CD4-positive, alpha-beta memory T cell (primary cell): ENCODE data around the gene FANCC. TPM values are rescaled to one million over a fixed set of nuclear protein-coding genes. Genes with fewer than 3 reads are reported as not detected.
"Not testable (repeated sequence)": the region's sequence is repeated elsewhere in the genome, so short reads cannot be mapped to it uniquely, and the experiment has no call there.

Experiments
- CTCF ChIA-PET: fragments of 350-600 bp; sonication (Branson Sonifier 250); formaldehyde crosslinking; loops from one replicate; lab custom pipeline; 2021; ENCODE audit warnings: inconsistent platforms; ENCODE audit not compliant: partially characterized antibody; lab: Charles Lee
- POLR2A ChIA-PET: fragments of 350-600 bp; sonication (Branson Sonifier 250); formaldehyde crosslinking; loops from one replicate; lab custom pipeline; 2021; ENCODE audit not compliant: partially characterized antibody; lab: Charles Lee
- DNase-seq, 5 donors: peaks; one replicate each; pipeline versions ENCODE4 v3.0.0 to v3.0.0-alpha.2; 2020 to 2022; ENCODE audit warnings: mixed read lengths in 1 of 5
- H3K27ac ChIP-seq: one replicate; pipeline ENCODE4 v1.7.0; 2013; ENCODE audit warnings: low read depth, low read length
- H3K27me3 ChIP-seq: 2 replicates; pipeline ENCODE4 v1.7.0; 2013; ENCODE audit warnings: mild to moderate bottlenecking, low read length, moderate library complexity; ENCODE audit not compliant: insufficient read depth
- H3K36me3 ChIP-seq: 2 replicates; pipeline ENCODE4 v1.7.0; 2013; ENCODE audit warnings: mild to moderate bottlenecking, low read length, moderate library complexity; ENCODE audit not compliant: insufficient read depth
- H3K4me1 ChIP-seq: 2 replicates; pipeline ENCODE4 v1.7.0; 2013; ENCODE audit warnings: mild to moderate bottlenecking, low read length, moderate library complexity; ENCODE audit not compliant: insufficient read depth
- H3K4me3 ChIP-seq, 2 donors: one replicate each; pipeline ENCODE4 v1.7.0; 2013; ENCODE audit warnings: low read length in 2 of 2, mild to moderate bottlenecking in 1 of 2
- H3K9me3 ChIP-seq, 2 donors: one replicate each; pipeline ENCODE4 v1.7.0; 2013; ENCODE audit warnings: low read length in 2 of 2, control low read depth in 1 of 2; ENCODE audit not compliant: control insufficient read depth in 1 of 2
- H3K27ac Mint-ChIP-seq, 7 donors: one replicate each; pipeline ENCODE4 v1.8.0; 2020 to 2021; ENCODE audit warnings: mixed read lengths in 7 of 7, mild to moderate bottlenecking in 6 of 7, inconsistent platforms in 3 of 7, moderate library complexity in 3 of 7
- H3K27me3 Mint-ChIP-seq, 2 donors: one replicate each; pipeline ENCODE4 v1.8.0; 2020 to 2021; ENCODE audit warnings: mixed read lengths in 2 of 2
- H3K36me3 Mint-ChIP-seq, 2 donors: one replicate each; pipeline ENCODE4 v1.8.0; 2020 to 2021; ENCODE audit warnings: mixed read lengths in 2 of 2, inconsistent platforms in 1 of 2, mild to moderate bottlenecking in 1 of 2
- H3K4me1 Mint-ChIP-seq, 4 donors: one replicate each; pipeline ENCODE4 v1.8.0; 2020 to 2021; ENCODE audit warnings: mixed read lengths in 4 of 4, mild to moderate bottlenecking in 1 of 4
- H3K4me3 Mint-ChIP-seq, 8 donors: one replicate each; pipeline ENCODE4 v1.8.0; 2020 to 2021; ENCODE audit warnings: mixed read lengths in 8 of 8, mild to moderate bottlenecking in 7 of 8, moderate library complexity in 6 of 8, inconsistent platforms in 3 of 8
- H3K9me3 Mint-ChIP-seq, 8 donors: one replicate each; pipeline ENCODE4 v1.8.0; 2020 to 2021; ENCODE audit warnings: mixed read lengths in 8 of 8, mild to moderate bottlenecking in 5 of 8, inconsistent platforms in 3 of 8, moderate library complexity in 1 of 8
- intact Hi-C: fragments of 100-400 bp; cut with micrococcal nuclease; formaldehyde crosslinking; loops from one replicate; pipeline ENCODE4 v1.15.1; 2023
- polyA plus RNA-seq, 2 donors: library from polyadenylated mRNA; unstranded; fragments of 300-500 nt; fragmentation: Illumina TruSeq; gene quantifications; one replicate each; pipeline ENCODE4 v1.2.3, GENCODE V29; 2021
- total RNA-seq, 2 experiments: library from RNA; stranded (reverse); gene quantifications; one replicate each; pipeline ENCODE4 v1.2.3, GENCODE V29; 2021

The FANCC gene
- total and polyA plus RNA-seq, 4 experiments from 2014 or later, result 0.77 to 4.9 (median 3.6) TPM

GRCh38 chr9:95229230-95229915 lies 88.1 kb downstream of the FANCC start:
- Mint-ChIP-seq H3K4me3 (no peak overlapping the region), H3K36me3 (peaks cover 6 to 17% of the 10 kb centered on the region in 2 donors), H3K27me3 (no peaks in the 10 kb centered on the region), H3K9me3 (peaks cover 0 to 2% (median 0%) of the 10 kb centered on the region in 8 donors), H3K27ac (peak overlapping the region in 2 of 7 donors; percentile 10 to 71), H3K4me1 (peaks cover 0 to 2% (median 0%) of the 10 kb centered on the region in 4 donors)
- CTCF ChIA-PET, result no interaction called here
- POLR2A ChIA-PET, result no interaction called here
- intact Hi-C loops, result no loop called here
- Histone ChIP-seq H3K4me1 (no peaks in the 10 kb centered on the region), H3K9me3 (no peaks in the 10 kb centered on the region), H3K27ac (no peak overlapping the region), H3K36me3 (no peaks in the 10 kb centered on the region), H3K27me3 (no peaks in the 10 kb centered on the region), H3K4me3 (no peak overlapping the region)
- no peak for DNase-seq

- no peak overlapping the region for H3K4me3 Mint-ChIP-seq
- ChIA-PET CTCF (no interaction called here), POLR2A (no interaction called here)
- Histone ChIP-seq H3K4me3 (no peak overlapping the region), H3K27me3 (no peaks in the 10 kb centered on the region), H3K36me3 (no peaks in the 10 kb centered on the region), H3K4me1 (no peaks in the 10 kb centered on the region), H3K9me3 (no peaks in the 10 kb centered on the region), H3K27ac (no peak overlapping the region)
- peaks cover 0 to 2% (median 0%) of the 10 kb centered on the region in 8 donors for H3K9me3 Mint-ChIP-seq
- no peak for DNase-seq
- peaks cover 0 to 2% (median 0%) of the 10 kb centered on the region in 4 donors for H3K4me1 Mint-ChIP-seq
- peaks cover 4 to 13% of the 10 kb centered on the region in 2 donors for H3K36me3 Mint-ChIP-seq
- H3K27me3 Mint-ChIP-seq, result no peaks in the 10 kb centered on the region
- H3K27ac Mint-ChIP-seq, result no peak overlapping the region
- intact Hi-C loops, result no loop called here
Observed at GRCh38 chr9:95226921-95227320, 90.6 kb downstream of the FANCC start.

DNA sequence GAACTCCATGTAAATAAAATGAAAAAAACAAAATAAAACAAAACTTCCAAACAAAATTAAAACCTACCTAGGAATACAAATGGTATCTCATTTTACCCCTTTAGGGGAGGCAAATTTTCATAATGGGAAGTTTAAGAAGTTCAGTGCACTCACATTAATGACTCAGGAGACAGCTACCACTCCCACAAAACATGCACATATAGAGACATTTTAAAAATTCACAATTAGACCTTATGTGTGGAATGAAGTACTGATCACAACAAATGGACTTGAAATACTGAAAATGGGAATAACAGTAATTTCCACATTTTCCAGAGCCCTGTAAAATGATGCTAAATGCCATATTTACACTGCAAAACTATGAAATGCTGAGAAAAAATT lies 91.8 kb downstream of the FANCC start:
- H3K36me3 Mint-ChIP-seq, result peaks cover 4 to 9% of the 10 kb centered on the region in 2 donors
- H3K4me3 ChIP-seq, result no peak overlapping the region
- H3K9me3 ChIP-seq, result no peaks in the 10 kb centered on the region
- intact Hi-C loops, result no loop called here
- CTCF ChIA-PET, result no interaction called here
- H3K4me1 ChIP-seq, result no peaks in the 10 kb centered on the region
- no peaks in the 10 kb centered on the region for H3K27me3 ChIP-seq
- H3K27ac ChIP-seq, result no peak overlapping the region
- H3K27ac Mint-ChIP-seq, result no peak overlapping the region
- H3K36me3 ChIP-seq, result no peaks in the 10 kb centered on the region
- H3K4me3 Mint-ChIP-seq, result no peak overlapping the region
- H3K4me1 Mint-ChIP-seq, result peaks cover 0 to 2% (median 0%) of the 10 kb centered on the region in 4 donors
- DNase-seq, result no peak
- H3K9me3 Mint-ChIP-seq, result no peaks in the 10 kb centered on the region
- POLR2A ChIA-PET, result no interaction called here
- no peaks in the 10 kb centered on the region for H3K27me3 Mint-ChIP-seq

DNA sequence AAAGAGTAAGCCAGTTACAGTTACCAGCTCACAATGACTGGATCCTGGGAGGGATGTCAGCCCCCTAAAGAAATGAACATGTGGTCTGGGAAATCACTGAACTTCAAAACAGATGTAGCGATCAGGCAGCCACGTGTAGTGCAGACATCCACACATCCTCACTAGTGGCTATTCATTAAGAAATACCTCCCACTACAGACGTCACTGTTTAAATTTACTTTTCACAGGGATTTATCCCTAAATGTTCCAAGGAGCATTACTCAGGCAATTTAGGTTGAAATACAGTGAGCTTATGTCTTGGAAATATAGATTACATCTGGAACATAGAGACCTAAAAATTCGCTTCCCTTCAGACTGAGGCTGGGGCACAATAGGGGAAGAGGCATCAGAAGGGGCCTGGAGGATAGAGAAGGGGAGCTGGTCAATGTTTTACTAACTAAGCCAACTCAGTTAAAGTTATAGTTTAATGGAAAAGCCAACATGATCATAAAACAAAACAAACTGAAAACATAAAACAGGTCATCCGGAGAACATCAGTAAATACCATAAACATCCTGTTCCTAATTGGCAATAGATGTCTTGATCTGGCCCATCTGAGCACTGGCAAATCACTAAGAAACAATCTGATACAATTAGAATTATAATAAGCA lies 92.3 kb downstream of the FANCC start:
- CTCF ChIA-PET, result no interaction called here
- Mint-ChIP-seq H3K4me1 (peaks cover 0 to 2% (median 0%) of the 10 kb centered on the region in 4 donors), H3K4me3 (no peak overlapping the region), H3K27me3 (no peaks in the 10 kb centered on the region), H3K9me3 (no peaks in the 10 kb centered on the region), H3K36me3 (peaks cover 1 to 5% of the 10 kb centered on the region in 2 donors), H3K27ac (no peak overlapping the region)
- Histone ChIP-seq H3K36me3 (no peaks in the 10 kb centered on the region), H3K27ac (no peak overlapping the region), H3K9me3 (no peaks in the 10 kb centered on the region), H3K4me1 (no peaks in the 10 kb centered on the region), H3K4me3 (no peak overlapping the region), H3K27me3 (no peaks in the 10 kb centered on the region)
- no peak for DNase-seq
- intact Hi-C loops, result no loop called here
- POLR2A ChIA-PET, result no interaction called here

- CTCF ChIA-PET, result no interaction called here
- no peaks in the 10 kb centered on the region for H3K27me3 ChIP-seq
Observed at GRCh38 chr9:95224376-95225019, 93.0 kb downstream of the FANCC start.

GRCh38 chr9:95220352-95220751 lies 97.2 kb downstream of the FANCC start:
- H3K27me3 ChIP-seq, CTCF ChIA-PET, H3K9me3 ChIP-seq, H3K4me1 Mint-ChIP-seq, H3K4me1 ChIP-seq, H3K27ac ChIP-seq, H3K27ac Mint-ChIP-seq, H3K36me3 ChIP-seq, H3K9me3 Mint-ChIP-seq, H3K4me3 Mint-ChIP-seq, DNase-seq, H3K27me3 Mint-ChIP-seq, H3K4me3 ChIP-seq, intact Hi-C loops, H3K36me3 Mint-ChIP-seq, POLR2A ChIA-PET: not testable (repeated sequence)

More at GRCh38 chr9:95224376-95225019, 93.0 kb downstream of the FANCC start:
- POLR2A ChIA-PET, result no interaction called here
- no peaks in the 10 kb centered on the region for H3K4me1 ChIP-seq
- intact Hi-C loops, result no loop called here
- Mint-ChIP-seq H3K4me3 (no peak overlapping the region), H3K4me1 (peaks cover 0 to 1% (median 0%) of the 10 kb centered on the region in 4 donors), H3K27me3 (no peaks in the 10 kb centered on the region), H3K36me3 (peaks cover 1 to 4% of the 10 kb centered on the region in 2 donors), H3K27ac (no peak overlapping the region), H3K9me3 (no peaks in the 10 kb centered on the region)
- no peak overlapping the region for H3K27ac ChIP-seq
- H3K9me3 ChIP-seq, result no peaks in the 10 kb centered on the region
- no peak for DNase-seq
- H3K36me3 ChIP-seq, result no peaks in the 10 kb centered on the region
- no peak overlapping the region for H3K4me3 ChIP-seq

DNA sequence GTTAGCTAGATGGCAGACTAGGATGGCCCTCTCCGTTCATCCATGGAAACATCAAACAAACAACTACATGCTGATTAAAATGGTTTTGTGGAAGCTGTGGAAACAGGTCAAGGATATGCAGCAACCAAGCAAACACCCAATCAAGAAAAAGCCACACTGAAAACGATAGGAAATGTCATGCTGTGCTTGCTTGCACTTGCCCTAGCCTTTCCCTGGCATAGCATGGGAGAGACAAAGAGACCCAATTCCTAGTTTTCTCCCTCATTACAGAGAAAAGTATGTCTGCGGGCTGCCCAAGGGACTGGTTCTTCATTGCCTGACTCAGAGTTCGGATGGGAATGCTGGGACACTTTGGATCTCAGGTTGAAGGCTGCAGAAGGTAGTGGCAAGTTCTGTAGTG lies 98.7 kb downstream of the FANCC start:
- H3K27ac ChIP-seq, result no peak overlapping the region
- H3K9me3 ChIP-seq, result no peaks in the 10 kb centered on the region
- intact Hi-C loops, result no loop called here
- Mint-ChIP-seq H3K27ac (no peak overlapping the region), H3K27me3 (no peaks in the 10 kb centered on the region), H3K4me3 (no peak overlapping the region), H3K9me3 (no peaks in the 10 kb centered on the region), H3K36me3 (no peaks in the 10 kb centered on the region), H3K4me1 (peaks cover 0 to 2% (median under 1%) of the 10 kb centered on the region in 4 donors)
- no peak overlapping the region for H3K4me3 ChIP-seq
- ChIA-PET CTCF (no interaction called here), POLR2A (no interaction called here)
- DNase-seq, result no peak
- H3K27me3 ChIP-seq, result no peaks in the 10 kb centered on the region
- H3K36me3 ChIP-seq, result no peaks in the 10 kb centered on the region
- H3K4me1 ChIP-seq, result no peaks in the 10 kb centered on the region
